HT-29 (cell line): ENCODE measurements around the gene FBXO46. TPM values are rescaled to one million over a fixed set of nuclear protein-coding genes. Genes with fewer than 3 reads are reported as not detected.
A peak's percentile ranks its signal among the peaks of the same experiment; 100 is the strongest.
"Not testable (repeated sequence)": the region's sequence is repeated elsewhere in the genome, so short reads cannot be mapped to it uniquely, and the experiment has no call there.

Experiments
- DNase-seq: peaks from one replicate; pipeline ENCODE4 v3.0.0-alpha.2; 2015; ENCODE audit warnings: low spot score
- small RNA-seq: library from RNA; depleted of rRNA; stranded (forward); fragments of <200 nt; gene quantifications from one replicate; pipeline ENCODE3, GENCODE V24; 2014
- total RNA-seq: library from RNA; depleted of rRNA; stranded (reverse); fragments of >200 nt; shearing (Covaris generic); gene quantifications from 2 replicates; pipeline ENCODE4 v1.2.3, GENCODE V29; 2014; rRNA removed

The FBXO46 gene
- total RNA-seq, 1 experiment from 2014 or later = 57.6 TPM

GRCh38 chr19:45687599-45687998, 43.1 kb downstream of the FBXO46 start:
- DNase-seq = no peak

DNA sequence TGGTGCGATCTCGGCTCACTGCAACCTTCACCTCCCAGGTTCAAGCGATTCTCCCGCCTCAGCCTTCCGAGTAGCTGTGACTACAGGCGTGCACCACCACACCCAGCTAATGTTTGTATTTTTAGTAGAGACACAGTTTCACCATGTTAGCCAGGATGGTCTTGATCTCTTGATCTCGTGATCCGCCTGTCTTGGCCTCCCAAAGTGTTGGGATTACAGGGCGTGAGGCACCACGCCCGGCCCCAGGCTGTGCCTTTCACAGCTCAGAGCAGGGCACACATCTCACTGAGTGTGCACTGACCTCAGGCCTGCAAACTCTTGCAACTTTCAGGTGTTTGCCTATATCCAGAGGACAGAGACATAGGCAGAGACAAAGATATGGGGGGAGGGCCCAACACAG, 45.7 kb downstream of the FBXO46 start:
- not testable (repeated sequence) for DNase-seq

DNA sequence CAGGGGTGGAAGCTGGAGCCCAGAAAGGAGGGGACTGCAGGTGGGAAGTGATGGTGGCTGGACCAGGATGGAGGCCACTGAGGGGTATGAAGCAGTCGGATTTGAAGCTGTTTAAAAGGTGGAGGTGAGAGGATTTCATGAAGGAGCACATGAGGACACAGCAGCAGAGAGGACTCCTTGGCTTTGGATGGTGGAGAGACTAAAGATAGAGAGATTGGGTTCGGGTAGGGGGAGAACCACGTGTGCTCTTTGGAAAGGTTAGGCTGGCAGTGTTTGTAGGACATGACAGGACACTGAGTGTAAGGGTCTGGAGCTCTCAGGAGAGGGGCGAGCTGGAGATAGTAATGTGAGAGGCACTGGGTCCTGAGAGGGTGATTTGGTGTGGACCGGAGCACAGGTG, 47.8 kb downstream of the FBXO46 start:
- no peak for DNase-seq

DNA sequence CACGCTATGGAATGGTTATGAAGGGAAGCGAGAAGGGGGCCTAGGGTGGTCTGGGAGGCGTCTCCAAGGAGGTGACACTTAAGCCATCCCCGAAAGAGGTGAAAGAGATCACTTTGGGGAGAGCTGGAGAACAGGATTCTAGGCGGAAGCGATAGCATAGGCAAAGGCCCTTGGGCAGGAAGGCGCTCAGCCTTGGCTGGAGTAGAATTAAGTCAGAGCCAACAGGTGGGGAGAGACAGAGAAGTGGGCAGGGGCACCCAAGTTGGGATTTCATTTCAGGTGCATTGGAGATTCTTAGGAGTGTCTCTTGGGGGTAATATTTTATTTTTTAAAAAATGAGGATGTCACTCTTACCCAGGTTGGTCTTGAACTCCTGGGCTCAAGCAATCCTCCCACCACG, 48.6 kb downstream of the FBXO46 start:
- DNase-seq = no peak

DNA sequence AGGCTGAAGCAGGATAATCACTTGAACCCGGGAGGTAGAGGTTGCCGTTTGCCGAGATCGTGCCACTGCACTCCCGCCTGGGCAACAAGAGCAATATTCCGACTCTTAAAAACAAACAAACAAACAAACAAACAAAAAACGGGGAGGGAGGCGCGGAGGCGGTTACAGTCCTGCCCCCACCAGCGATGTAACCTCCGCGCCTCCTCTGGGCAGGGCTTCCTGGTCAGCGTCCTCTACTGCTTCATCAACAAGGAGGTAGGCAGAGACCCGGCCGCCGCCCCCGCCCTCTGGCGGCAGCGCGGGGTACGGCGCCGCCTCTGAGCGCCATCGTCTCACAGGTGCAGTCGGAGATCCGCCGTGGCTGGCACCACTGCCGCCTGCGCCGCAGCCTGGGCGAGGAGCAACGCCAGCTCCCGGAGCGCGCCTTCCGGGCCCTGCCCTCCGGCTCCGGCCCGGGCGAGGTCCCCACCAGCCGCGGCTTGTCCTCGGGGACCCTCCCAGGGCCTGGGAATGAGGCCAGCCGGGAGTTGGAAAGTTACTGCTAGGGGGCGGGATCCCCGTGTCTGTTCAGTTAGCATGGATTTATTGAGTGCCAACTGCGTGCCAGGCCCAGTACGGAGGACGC, 49.2 kb downstream of the FBXO46 start:
- DNase-seq = peak; percentile 99

DNA sequence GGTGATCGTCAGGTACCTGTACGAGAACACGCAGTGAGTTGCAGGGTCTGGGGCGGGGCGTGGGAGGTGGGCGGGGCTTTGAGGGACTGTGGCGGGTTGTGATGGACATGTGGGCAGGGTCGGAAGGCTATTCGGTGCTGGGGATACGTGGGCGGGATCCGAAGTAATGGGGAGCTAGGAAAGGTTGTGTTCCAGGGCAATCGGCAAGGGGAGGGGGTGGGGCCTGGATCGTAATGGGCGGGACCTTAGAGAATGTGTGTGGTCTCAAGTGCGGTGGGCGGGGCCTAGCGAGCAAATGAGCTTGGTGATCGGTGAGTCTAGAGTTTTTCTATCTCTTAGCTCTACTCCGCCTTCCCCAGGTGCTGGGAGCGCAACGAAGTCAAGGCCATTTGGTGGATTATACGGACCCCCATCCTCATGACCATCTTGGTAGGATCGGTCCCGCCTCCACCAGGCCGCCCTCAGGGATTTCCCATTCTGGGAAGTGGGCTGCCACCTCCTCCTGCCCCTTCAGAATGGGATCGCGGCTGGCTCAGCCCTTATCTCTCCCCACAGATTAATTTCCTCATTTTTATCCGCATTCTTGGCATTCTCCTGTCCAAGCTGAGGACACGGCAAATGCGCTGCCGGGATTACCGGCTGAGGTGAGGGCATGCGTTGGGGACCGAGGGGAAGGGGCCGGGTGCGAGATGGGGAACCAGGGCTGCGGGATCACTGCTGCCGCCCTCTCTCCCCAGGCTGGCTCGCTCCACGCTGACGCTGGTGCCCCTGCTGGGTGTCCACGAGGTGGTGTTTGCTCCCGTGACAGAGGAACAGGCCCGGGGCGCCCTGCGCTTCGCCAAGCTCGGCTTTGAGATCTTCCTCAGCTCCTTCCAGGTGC, 53.1 kb downstream of the FBXO46 start:
- DNase-seq = peak; percentile 100

DNA sequence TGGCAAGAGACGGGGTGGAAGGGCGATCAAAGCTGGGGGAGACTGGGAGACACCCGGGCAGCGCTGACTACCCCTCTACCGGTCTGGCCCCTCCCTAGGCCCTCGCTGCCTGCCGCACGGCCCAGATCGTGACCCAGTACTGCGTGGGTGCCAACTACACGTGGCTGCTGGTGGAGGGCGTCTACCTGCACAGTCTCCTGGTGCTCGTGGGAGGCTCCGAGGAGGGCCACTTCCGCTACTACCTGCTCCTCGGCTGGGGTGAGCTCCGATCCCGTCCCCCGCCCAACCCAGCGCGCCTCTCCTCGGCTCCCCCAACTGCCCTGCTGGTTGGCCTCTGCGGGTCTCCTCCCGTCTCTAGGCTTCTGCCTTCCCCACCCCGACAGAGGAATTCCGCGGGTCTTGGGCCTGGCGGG, 53.8 kb downstream of the FBXO46 start:
- peak; percentile 47 for DNase-seq

GRCh38 chr19:45674946-45675345, 55.8 kb downstream of the FBXO46 start:
- DNase-seq = no peak

DNA sequence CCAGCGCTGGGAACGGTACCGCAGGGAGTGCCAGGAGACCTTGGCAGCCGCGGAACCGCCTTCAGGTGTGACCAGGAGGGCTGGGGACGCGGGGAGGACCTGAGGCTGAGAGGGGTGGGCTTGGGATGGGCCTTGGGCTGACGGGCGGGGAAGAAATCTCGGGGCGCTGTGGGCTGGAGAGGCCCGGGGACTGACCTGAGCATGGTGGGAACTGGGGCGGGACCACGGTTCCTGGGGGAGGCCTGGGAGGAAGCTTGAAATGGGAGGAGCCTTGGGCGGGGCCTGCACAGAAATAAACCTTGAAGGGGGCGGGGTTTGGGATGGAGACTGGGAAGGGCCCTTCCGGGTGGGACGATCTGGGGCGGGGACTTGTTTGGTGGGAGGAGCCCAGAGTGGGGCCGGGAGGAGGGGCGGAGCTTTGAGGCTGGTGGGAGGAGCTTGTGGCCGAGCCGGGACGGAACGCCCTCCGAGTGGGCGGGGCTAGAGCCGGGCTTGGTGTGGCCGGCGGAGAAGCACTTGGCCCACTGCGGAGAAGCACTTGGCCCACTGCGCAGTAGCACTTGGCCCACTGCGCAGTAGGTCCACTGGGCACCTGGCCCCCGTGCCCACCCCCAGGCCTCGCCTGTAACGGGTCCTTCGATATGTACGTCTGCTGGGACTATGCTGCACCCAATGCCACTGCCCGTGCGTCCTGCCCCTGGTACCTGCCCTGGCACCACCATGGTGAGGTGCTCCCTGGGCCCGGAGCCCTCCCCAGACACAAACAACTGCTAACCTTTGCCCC, 59.8 kb downstream of the FBXO46 start:
- peak; percentile 98 for DNase-seq

DNA sequence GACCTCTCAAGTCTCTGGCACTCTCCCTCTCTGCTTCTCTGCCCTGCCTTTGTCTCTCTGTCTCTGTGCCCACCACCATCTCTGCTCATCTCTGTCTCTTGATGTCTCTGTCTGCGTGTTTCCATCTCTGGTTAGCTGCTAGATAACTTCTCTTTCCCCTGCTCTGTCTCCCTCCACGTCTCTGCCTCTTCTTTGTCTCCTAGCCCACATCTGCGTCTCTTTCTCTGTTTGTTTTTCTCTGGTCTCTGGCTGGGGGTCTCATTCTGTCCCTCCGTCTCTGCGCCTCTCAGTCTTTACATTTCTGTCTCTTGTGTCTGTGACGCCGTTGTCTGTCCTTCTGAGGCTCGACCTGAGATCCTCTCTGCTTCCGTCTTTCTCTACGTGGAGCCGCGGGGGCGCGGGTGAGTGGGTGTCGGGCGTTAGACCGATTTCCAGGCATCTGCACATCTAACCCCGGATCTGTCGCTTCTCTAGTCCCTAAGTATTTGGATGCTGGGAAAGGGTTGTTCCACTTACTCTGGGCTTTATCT, 62.3 kb downstream of the FBXO46 start:
- DNase-seq = no peak

GRCh38 chr19:45667620-45668341, 62.9 kb downstream of the FBXO46 start, which contains the start of gene GIPR:
TSS of gene GIPR (plus strand) at chr19:45668221. CDS start at chr19:45669521, 1,300 bp downstream.
- DNase-seq = peak; percentile 76

- DNase-seq = no peak
Observed at GRCh38 chr19:45664575-45664974, 66.1 kb downstream of the FBXO46 start.

- DNase-seq = no peak
Observed at GRCh38 chr19:45663800-45664199, 66.9 kb downstream of the FBXO46 start.

- DNase-seq = no peak
Observed at GRCh38 chr19:45660636-45661035, 70.1 kb downstream of the FBXO46 start.

Small RNA genes lying within 50 kb of the gene (small RNA-seq; reads per million reads assigned to genes)
- not detected for gene MIR642A

Other genes starting within 250 kb of the FBXO46 start
- gene RTN2, start 233.8 kb downstream of the FBXO46 start, total RNA-seq = 11.4 and 15.4 TPM in 2 replicates
- gene PPM1N, start 232.5 kb downstream of the FBXO46 start, total RNA-seq = 9.8 and 15.3 TPM in 2 replicates
- gene VASP, start 223.4 kb downstream of the FBXO46 start, total RNA-seq = 443 and 506 TPM in 2 replicates
- 20.5 and 23.0 TPM in 2 replicates for gene OPA3, start 146.1 kb downstream of the FBXO46 start, total RNA-seq
- not detected in 2 replicates for gene GPR4, start 128.7 kb downstream of the FBXO46 start, total RNA-seq
- 38.2 and 39.5 TPM in 2 replicates for gene EML2, start 91.5 kb downstream of the FBXO46 start, total RNA-seq
- gene GIPR, start 62.7 kb downstream of the FBXO46 start, total RNA-seq = 4.3 and 5.1 TPM in 2 replicates
- gene SNRPD2, start 38.9 kb downstream of the FBXO46 start, total RNA-seq = 802 and 867 TPM in 2 replicates
- 34.7 and 36.4 TPM in 2 replicates for gene QPCTL, start 38.2 kb downstream of the FBXO46 start, total RNA-seq
- not detected in 2 replicates for gene MEIOSIN, start 2.5 kb upstream of the FBXO46 start, total RNA-seq
- gene SIX5, start 38.4 kb upstream of the FBXO46 start, total RNA-seq = 26.8 and 28.6 TPM in 2 replicates
- gene DMPK, start 51.6 kb upstream of the FBXO46 start, total RNA-seq = 31.1 and 45.7 TPM in 2 replicates
- gene DMWD, start 61.9 kb upstream of the FBXO46 start, total RNA-seq = 102 and 108 TPM in 2 replicates
- gene RSPH6A, start 84.4 kb upstream of the FBXO46 start, total RNA-seq = not detected in 2 replicates
- 114 and 117 TPM in 2 replicates for gene SYMPK, start 132.3 kb upstream of the FBXO46 start, total RNA-seq
- gene FOXA3, start 133.4 kb upstream of the FBXO46 start, total RNA-seq = 6.1 and 10.7 TPM in 2 replicates
- gene IRF2BP1, start 155.2 kb upstream of the FBXO46 start, total RNA-seq = 119 and 125 TPM in 2 replicates
- gene MYPOP, start 171.7 kb upstream of the FBXO46 start, total RNA-seq = 8.5 and 10.2 TPM in 2 replicates
- not detected in 2 replicates for gene NANOS2, start 183.9 kb upstream of the FBXO46 start, total RNA-seq
- gene NOVA2, start 243.0 kb upstream of the FBXO46 start, total RNA-seq = not detected in 2 replicates